BE2C (cell line): ENCODE measurements around the gene NRF1.

Source experiments
- DNase-seq: peaks from one replicate; pipeline ENCODE4 v3.0.0-alpha.2; 2020
- H3K27me3 ChIP-seq: fragments of 250-450 bp; sonication (Bioruptor Pico); 2 replicates; pipeline ENCODE4 v1.5.1; 2020; ENCODE audit warnings: mild to moderate bottlenecking
- H3K36me3 ChIP-seq: fragments of 250-450 bp; sonication (Bioruptor Pico); 2 replicates; pipeline ENCODE4 v1.5.1; 2020; ENCODE audit warnings: mild to moderate bottlenecking
- H3K4me1 ChIP-seq: fragments of 250-450 bp; sonication (Bioruptor Pico); 2 replicates; pipeline ENCODE4 v1.5.1; 2020
- H3K4me3 ChIP-seq: 2 replicates; pipeline ENCODE4 v1.5.1; 2011; ENCODE audit warnings: low read depth, low read length
- H3K9me3 ChIP-seq: fragments of 250-450 bp; sonication (Bioruptor Pico); 2 replicates; pipeline ENCODE4 v1.5.1; 2020
- TF ChIP-seq, protein P1 (sequence below): IDR thresholded peaks from 2 replicates; pipeline ENCODE4 v1.5.1; 2012; ENCODE audit warnings: mild to moderate bottlenecking, low read depth, low read length

Gene NRF1

DNA sequence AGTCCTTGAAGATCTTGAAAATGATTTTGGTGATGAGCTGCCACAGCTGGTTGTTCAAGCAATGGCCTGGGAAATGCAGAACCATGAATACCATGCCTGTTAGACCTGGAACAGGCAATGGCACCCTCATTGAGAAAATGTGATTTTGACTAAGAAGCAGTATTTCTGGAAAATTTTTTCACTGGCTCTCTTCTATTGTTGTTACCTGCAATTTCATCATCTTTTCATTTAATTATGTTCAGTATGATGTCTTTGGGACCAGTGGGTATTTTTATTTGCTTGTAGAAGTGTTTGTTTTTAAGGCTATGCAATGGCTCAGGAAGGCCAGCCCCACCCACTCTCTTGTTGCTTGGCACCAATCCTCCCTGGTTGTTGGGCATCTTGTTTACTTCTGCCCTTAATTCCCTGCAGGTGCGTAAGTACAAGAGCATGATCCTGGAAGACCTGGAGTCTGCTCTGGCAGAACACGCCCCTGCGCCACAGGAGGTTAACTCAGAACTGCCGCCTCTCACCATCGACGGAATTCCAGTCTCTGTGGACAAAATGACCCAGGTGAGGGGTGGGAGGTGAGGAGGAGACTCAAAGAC lies 78.6 kb downstream of the NRF1 start:
- no peaks in the 10 kb centered on the region for H3K27me3 ChIP-seq
- H3K9me3 ChIP-seq: no peaks in the 10 kb centered on the region
- H3K4me1 ChIP-seq: no peaks in the 10 kb centered on the region
- H3K36me3 ChIP-seq: peaks cover 10% of the 10 kb centered on the region
- no peak overlapping the region for H3K4me3 ChIP-seq
- no peak for DNase-seq
- TF ChIP-seq, protein P1, sequence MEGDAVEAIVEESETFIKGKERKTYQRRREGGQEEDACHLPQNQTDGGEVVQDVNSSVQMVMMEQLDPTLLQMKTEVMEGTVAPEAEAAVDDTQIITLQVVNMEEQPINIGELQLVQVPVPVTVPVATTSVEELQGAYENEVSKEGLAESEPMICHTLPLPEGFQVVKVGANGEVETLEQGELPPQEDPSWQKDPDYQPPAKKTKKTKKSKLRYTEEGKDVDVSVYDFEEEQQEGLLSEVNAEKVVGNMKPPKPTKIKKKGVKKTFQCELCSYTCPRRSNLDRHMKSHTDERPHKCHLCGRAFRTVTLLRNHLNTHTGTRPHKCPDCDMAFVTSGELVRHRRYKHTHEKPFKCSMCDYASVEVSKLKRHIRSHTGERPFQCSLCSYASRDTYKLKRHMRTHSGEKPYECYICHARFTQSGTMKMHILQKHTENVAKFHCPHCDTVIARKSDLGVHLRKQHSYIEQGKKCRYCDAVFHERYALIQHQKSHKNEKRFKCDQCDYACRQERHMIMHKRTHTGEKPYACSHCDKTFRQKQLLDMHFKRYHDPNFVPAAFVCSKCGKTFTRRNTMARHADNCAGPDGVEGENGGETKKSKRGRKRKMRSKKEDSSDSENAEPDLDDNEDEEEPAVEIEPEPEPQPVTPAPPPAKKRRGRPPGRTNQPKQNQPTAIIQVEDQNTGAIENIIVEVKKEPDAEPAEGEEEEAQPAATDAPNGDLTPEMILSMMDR: no peak

DNA sequence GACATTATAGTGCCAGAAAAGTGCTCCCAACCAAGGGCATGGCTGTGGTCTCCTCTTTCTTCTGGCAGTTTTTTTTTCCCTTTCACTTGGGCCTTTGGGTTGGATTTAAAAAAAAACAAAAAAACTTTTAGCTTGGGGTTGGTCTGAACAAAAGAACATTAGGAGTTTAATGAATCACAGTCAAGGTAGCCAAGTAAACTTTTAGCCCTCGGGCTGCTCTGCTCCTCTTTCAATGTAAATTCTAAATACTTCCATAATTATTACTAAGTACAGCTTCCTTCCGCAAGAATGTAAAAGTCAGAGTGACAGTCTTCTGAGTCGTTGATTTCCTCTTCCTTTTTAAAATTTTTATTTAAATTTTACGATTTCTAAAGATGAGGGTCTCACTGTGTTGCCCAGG lies 79.2 kb downstream of the NRF1 start:
- Histone ChIP-seq H3K4me3 (no peak overlapping the region), H3K36me3 (peaks cover 10% of the 10 kb centered on the region), H3K27me3 (no peaks in the 10 kb centered on the region), H3K4me1 (no peaks in the 10 kb centered on the region), H3K9me3 (no peaks in the 10 kb centered on the region)
- DNase-seq: no peak
- TF ChIP-seq, protein P1: no peak

DNA sequence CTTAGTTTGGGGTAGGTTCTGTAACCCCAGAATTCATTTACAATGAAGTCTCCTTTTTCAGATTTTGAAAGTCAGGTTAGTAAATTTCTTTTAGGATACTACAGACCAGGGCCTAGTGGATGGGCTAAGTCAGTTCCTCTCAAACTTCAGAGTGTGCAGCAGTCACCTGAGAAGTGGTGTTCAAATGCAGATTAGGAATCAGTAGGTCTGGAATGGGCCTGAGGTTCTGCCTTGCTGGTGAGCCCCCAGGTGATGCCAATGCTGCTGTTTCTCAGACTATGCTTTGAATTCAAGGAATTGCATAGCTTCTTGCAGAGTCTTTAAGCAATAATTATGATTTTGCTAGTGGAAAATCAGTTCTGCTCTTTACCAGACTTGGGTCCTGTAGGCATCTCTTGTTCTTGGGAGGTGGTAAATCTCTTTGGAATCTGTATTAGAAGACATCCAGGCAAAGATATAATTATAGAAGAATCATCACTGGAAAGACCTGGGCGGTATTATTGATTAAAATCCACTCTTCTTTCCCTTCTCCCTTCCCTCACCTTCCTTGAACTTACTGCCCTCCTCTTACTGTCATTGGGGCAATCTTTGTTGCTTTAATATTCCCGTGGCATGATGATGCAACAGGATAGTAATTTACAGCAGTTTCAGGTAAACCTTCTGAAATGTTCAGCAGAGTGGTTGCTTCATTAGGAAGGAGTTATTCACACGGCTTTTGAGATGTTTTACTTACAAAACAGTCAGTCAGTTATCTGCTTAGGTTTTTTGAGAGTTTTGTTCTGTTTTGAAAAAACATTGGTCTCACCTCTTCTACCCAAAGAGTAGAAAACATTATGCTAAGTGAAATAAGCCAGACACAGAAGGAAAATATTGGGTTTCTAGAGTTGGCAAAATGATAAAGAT lies 87.2 kb downstream of the NRF1 start:
- H3K27me3 ChIP-seq: no peaks in the 10 kb centered on the region
- no peak for DNase-seq
- H3K9me3 ChIP-seq: no peaks in the 10 kb centered on the region
- TF ChIP-seq, protein P1: no peak
- no peak overlapping the region for H3K4me3 ChIP-seq
- no peaks in the 10 kb centered on the region for H3K36me3 ChIP-seq
- H3K4me1 ChIP-seq: no peaks in the 10 kb centered on the region

DNA sequence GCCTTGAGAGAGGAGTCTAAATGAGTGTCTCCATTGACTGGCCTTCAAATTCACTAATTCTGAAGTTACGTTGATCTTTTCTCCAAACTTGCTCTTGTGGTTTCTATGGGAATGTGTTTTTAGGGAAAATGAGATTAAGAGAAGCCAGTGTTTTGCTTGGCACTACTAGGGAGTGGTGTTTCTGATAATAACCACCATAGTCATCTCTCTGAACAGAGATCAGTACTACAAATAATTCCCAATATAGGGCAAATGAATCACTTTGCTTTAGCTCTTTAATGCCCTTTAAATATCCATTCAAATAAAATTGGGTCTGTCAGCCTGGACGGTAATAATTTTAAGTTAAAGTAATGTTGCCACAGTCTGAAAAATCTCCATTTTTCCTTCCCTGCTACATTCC lies 90.8 kb downstream of the NRF1 start:
- no peaks in the 10 kb centered on the region for H3K36me3 ChIP-seq
- no peaks in the 10 kb centered on the region for H3K27me3 ChIP-seq
- no peak for DNase-seq
- H3K4me3 ChIP-seq: no peak overlapping the region
- TF ChIP-seq, protein P1: no peak
- H3K4me1 ChIP-seq: no peaks in the 10 kb centered on the region
- H3K9me3 ChIP-seq: no peaks in the 10 kb centered on the region

DNA sequence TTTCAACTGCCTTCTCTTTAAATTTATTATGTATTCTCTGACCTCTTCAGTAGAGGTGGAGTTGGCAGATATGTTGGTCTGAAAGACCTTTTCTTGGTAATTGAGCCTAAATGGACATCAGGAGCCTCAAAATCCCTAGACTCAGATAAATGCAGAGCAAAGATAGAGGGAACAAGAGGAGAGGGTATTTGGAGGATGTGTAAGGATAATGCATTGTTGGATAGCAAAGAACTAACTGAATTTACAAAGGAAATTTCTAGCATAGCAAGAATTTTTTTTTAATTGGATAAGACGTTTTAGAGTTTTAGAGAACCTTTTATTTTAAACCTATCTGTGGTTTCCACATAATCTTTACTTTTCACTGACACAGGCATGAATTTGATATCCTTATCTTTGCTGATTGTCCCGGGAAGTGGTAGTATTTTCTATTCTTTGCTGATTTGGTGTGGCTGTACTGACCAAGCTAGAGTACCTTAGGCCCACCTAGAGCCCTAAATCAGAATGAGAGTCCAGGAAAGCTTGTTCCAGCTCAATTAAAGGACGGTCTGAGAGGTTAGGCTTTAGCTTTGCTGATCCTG lies 91.3 kb downstream of the NRF1 start:
- Histone ChIP-seq H3K4me3 (no peak overlapping the region), H3K4me1 (no peaks in the 10 kb centered on the region), H3K36me3 (no peaks in the 10 kb centered on the region), H3K9me3 (no peaks in the 10 kb centered on the region), H3K27me3 (no peaks in the 10 kb centered on the region)
- TF ChIP-seq, protein P1: no peak
- DNase-seq: no peak

DNA sequence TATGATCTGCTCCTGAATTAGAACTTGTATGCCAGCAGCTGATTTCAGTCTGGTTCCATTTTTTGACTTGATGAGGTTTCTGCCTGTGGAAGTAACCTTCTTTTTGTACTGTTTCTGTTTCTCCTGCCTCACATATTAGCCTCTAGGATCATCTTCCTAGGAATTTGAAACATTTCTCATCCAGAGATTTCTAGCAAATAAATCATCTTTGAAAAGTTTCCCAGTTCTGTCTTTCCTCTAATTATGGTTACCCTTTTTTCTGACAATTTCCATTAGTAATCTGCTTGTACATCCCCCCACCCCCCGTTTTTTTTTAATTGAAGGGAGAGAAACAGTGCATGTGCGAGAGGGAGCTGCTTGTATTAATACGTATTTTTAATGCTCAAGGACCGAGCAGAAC lies 92.2 kb downstream of the NRF1 start:
- Histone ChIP-seq H3K9me3 (no peaks in the 10 kb centered on the region), H3K36me3 (no peaks in the 10 kb centered on the region), H3K4me1 (no peaks in the 10 kb centered on the region), H3K4me3 (no peak overlapping the region), H3K27me3 (no peaks in the 10 kb centered on the region)
- DNase-seq: no peak
- TF ChIP-seq, protein P1: no peak
